HG02759 (cell line): ENCODE measurements around the gene CRTAC1.

Experiments
- ATAC-seq: cut with Tn5 transposase; IDR thresholded peaks from one replicate; pipeline ENCODE4 v1.9.1; 2021; ENCODE audit warnings: mild to moderate bottlenecking, moderate library complexity; ENCODE audit not compliant: unreplicated experiment

Gene CRTAC1

DNA sequence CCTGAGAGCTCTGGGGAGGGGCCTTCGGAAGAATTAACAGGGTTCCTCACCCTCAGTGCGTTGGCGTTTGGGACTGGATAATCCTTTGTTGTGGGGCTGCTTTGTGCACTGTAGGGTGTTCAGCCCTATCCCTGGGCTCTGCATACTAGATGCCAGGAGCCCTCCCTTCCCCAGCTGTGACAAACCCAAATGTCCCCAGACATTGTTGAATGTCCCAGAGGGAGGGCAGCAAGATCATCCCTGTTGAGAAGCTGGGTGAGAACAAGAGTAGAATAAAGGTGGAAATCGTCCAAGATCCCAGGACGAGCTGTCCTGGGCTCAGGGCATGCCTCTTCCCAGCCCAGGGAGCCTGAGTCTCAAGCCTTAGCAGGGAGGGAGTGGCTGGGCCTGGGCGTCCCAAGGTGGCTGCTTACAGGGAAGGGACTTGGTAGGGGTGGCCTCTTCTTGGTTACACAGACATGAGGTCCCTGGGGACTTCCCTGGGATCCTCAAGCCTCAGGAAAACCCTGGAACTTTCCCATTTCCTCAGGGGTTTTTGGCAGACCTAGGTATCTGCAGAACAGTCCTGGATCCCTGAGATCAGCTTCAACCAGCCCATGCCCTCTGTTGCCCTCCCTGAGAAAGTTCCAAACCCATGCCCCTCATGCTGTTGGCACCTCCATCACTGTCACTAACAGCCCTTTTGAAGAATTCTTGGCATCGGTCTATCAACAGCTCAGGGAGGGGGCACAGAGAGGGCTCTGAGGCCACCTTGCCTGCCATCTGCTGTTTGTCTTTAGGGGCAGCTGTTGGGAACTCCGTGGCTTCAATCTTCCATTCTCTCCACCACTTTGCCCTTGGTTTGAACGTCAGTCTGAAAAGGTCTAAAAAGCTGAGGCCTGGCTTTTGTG, 127.0 kb downstream of the CRTAC1 start:
- ATAC-seq, result no peak

GRCh38 chr10:97901381-97901780, 129.0 kb downstream of the CRTAC1 start:
- ATAC-seq, result no peak

DNA sequence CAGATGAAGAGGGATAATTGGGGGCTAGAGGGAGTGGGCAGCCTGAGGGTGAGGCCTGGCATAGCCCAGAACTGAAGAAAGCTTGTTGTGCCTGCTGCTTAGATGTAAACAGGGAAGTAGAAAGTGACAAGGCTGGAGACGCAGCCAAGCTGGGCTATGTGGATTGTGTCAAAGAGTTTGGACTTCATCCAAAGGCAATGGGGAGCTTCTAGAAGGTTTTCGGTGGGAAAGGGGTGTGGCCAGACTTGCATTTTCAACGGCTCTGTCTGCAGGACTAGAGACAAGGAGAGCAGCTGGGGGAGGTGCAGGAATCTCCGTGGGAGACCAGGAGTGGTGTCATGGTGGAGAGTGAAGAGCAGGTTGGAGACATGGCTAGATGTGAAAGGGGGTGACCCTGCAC, 132.0 kb downstream of the CRTAC1 start:
- ATAC-seq, result no peak

- ATAC-seq, result no peak
Observed at GRCh38 chr10:97896756-97897358, 133.6 kb downstream of the CRTAC1 start.

DNA sequence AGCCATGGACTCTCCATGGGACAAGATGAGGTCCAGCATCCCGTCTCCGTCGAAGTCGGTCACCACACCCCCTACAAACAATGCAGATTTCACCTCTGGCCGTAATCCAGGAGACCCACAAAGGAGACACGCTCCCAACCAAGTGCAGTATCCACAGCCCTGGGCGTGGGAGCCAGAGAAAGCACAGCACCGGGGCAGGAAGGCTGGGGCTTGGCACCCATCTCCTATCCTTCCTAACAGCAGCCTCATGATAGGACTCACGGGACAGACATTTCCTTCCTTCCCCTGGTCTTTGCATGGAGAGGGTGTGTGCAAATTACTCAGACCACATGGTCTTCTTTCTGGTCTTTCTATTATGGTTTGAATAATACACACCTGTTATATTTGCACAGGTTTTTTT, 134.5 kb downstream of the CRTAC1 start:
- no peak for ATAC-seq

DNA sequence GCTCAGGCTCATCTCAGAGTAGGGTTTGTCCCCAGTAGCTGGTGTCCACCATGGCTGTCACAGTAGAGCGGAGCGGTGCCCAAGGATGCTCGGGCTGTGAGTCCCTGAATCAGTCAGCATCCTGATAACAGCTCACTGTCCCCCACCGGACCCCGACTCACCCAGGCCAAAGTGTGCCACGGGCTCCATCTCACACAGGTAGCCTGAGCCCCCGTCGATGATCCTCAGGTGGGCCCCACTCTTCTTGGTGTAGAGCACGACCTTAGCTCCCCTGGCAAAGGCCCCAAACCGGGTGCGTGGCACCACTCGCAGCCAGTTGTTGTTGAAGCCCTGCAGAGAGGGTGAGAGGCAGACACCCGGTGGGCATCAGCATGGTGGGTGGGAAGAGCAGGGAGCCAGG, 135.3 kb downstream of the CRTAC1 start:
- ATAC-seq, result no peak

DNA sequence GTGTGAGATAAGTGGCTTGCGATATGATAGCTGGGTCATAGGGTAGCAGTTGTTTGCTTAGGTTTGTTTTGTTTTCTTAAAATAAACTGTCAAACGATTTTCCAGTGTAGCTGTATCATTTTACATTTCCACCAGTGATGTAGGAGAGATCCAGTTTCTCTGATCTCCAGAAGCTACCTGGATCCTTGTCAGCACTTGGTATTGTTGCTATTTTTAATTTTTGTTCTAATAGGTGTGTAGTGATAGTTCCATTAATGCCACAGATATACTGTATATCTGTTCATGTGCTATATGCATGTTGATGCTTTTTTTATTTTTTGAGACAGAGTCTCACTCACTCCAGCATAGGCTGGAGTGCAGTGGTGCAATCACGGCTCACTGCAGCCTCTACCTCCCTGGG, 136.3 kb downstream of the CRTAC1 start:
- no peak for ATAC-seq

DNA sequence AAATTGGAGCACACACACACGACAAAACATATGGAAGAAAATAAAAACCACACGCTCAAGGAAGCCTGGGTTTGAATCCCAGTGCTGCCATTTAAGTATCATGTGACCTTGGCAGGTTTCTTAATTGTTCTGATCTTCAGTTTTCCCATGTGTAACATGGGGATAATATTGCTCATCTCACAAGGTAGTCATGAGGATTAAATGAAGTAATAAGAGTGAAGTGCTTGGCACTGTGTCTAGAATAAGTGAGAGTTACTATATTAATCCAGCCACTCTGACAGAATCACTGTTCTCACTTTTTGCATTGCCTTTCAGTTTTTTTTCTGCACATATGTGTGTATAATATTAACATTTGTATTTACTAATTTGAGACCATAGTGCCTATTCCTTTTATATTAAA, 137.5 kb downstream of the CRTAC1 start:
- ATAC-seq, result no peak

DNA sequence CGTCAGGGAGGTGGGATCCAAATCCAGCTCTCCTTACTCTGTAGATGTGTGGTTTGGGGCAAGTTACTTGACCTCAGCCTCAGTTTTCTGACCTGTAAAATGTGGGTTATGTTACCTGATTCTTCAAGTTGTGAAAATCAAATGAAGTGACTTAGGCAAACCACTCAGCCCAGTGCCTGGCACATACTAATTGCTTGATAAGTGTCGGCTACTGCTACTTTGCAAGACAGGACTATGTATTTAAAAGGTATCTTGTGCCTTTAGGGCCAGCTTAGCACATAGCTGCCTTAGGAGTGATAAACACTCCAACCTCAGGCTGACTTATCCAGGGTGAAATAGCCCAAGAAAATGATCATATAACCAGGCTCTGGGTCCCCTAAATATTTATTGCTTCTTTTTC, 137.9 kb downstream of the CRTAC1 start:
- no peak for ATAC-seq

- ATAC-seq, result no peak
Observed at GRCh38 chr10:97891497-97892167, 138.8 kb downstream of the CRTAC1 start.

DNA sequence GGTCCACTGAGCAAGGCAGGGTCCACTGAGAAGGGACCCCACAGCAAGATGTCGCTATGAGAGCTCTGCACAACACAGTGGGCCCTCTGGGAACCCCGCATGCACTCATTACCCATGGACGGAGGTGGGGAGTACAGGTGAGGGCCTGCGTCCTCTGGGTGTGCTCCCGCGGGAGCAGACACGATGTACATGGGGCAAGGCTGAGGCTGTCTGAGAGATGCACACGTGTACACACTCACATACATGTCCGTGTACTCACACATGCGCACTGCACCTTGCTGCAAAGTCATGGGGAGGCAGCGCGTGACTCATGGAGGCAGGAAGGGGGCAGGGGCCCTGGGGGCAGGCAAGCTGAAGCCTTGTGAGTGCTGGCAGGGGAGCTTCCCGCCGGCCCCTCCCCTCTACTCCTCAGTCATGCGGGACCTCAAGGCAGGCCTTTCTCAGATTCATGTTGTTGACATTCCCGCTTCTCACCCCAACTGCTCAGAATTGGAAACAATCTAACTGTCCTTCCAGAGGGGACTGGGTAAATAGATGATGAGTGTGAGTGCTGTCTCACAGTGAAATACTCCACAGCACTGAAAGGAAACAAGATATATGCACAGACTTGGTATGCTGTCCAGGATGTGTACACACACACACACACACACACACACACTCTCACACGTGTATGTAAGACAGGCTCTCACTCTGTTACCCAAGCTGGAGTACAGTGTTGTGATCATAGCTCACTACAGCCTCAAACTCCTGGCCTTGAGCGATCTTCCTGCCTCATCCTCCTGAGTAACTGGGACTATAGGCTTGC, 140.8 kb downstream of the CRTAC1 start:
- ATAC-seq, result no peak

- ATAC-seq, result no peak
Observed at GRCh38 chr10:97888641-97889262, 141.7 kb downstream of the CRTAC1 start.

- ATAC-seq, result no peak
Observed at GRCh38 chr10:97888134-97888533, 142.3 kb downstream of the CRTAC1 start.

DNA sequence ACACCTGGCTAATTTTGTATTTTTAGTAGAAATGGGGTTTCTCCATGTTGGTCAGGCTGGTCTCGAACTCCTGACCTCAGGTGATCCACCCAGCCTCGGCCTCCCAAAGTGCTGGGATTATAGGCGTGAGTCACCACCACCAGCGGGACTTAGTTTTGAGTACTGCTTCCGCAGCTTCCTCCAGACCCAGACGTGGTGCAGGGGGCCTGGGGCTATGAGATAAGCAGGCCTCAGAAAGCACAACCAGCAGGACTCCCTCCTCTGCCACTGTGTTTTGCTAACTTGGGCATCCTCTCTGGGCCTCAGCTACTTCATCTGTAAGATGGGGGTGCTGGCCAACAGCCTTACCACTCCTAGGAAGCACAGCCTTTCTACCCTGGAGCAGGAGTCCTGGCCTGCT, 143.0 kb downstream of the CRTAC1 start:
- ATAC-seq, result no peak

GRCh38 chr10:97886286-97886685, 144.1 kb downstream of the CRTAC1 start:
- ATAC-seq, result no peak

- ATAC-seq, result no peak
Observed at GRCh38 chr10:97883092-97883485, 147.3 kb downstream of the CRTAC1 start.

DNA sequence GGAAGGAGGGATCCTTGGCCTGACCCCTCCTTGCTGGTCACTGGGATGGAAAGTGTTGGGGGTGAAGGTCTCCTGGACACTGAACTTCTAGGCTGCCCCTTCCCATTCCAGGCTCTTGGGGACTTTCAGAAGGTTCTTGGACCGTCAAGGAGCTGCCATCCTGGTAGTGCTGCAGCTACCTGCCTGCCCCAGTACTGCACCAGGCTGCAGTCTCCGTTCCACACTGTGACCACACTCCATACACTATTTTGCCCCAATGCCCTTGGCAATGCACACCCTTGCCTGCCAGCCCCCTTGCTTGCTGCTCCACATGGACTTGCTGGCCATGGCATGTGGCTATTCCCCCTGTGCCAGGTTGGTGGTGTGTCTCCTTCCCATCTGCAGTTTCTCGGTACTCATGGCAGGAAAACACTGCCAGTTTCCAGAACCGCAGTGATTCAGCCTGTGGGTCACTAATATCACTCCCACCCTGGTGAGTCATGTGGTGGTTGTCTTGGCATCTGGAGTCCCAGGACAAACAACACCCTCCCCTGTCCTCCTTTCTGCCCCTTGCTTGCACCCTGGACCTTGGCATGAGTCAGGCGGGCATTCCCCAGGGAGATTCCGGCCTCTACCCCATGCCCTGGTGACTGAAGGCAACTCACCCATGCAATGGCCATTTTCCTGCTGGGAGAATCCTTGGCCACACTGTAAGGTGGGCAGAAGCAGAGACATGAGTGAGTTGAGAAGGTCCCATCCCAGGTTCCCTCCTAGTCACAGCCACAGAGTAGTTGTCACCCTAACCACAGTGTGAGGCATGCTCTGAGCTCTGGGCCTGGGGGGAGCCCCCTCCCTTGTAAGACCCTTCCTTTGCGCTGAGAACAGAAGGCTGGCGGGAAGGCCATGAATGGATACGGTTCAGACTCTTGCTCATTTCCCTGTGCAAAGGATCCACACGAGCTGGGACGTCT, 148.0 kb downstream of the CRTAC1 start:
- no peak for ATAC-seq

DNA sequence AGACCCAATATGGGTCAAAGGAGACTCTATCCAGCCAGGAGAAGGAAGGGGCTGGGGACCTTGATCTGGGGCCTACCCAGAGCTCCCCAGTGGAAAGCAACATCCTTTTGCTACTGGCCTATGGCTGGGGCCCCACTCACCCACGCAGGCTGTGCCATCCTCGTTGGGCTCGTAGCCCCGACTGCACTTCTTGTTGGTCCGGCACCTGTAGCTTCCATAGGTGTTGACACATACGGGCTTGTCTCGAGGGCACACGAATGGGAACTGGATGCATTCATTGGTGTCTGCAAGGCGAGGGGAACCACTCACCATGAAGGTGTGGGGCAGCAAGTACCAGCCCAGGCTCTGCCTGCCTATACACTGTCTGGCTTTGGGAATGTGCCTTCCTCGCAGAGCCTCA, 150.3 kb downstream of the CRTAC1 start:
- no peak for ATAC-seq

DNA sequence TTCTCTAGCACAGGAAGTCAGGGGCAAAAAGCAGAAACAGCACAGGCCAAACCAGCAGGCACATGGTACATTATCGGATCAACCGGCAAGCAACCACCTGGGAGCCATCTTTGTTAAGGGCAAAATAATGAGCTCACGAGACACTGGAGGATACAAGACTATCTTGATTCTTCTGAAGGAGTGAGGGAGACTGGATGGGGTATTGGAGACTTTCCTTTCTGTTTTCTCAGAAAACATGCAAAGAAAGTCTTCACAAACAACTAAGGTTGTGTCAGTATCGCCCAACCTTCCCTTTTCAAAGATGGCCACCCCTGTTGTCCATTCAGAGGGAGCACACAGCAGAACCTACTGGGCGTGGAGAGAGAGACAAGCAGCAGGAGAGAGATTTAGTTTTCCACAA, 151.2 kb downstream of the CRTAC1 start:
- ATAC-seq, result no peak

DNA sequence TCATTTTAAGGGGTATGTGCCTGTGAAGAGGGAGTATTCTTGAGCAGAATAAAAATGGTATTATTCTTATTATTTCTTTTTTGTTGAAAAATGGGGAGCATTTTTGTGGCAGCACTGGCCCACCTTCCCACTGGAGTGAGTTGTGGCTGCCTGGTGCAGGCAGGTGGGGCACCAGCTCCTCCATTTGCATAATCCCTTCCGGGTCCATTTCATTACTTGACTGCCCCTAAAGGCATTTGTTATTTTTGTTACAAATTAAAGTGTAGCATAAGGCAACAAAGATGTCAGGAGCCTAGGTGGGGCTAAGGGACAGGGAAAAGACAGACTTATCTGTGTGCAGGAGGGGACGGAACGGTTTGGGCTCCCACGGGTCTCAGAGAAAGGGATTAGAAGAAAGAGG, 154.0 kb downstream of the CRTAC1 start:
- no peak for ATAC-seq
